ENCODE data around the gene OOSP1.
"Not testable (repeated sequence)": the region's sequence is repeated elsewhere in the genome, so short reads cannot be mapped to it uniquely, and the experiment has no call there.

OOSP1 gene

GRCh38 chr11:59973097-59973496, 34.9 kb downstream of the OOSP1 start:
- no peak for TF ChIP-seq CTCF (IDR thresholded peaks at IDR 0.05; ENCODE audit: extremely low read depth, missing control alignments)
- DNase-seq (ENCODE audit: low spot score): no peak

GRCh38 chr11:59981106-59981770, 43.0 kb downstream of the OOSP1 start:
- no peak for TF ChIP-seq CTCF (IDR thresholded peaks at IDR 0.05; ENCODE audit: extremely low read depth, missing control alignments)
- no peak for DNase-seq (ENCODE audit: low spot score)

- not testable (repeated sequence) for DNase-seq (ENCODE audit: low spot score)
These were observed 43.8 kb downstream of the OOSP1 start for GRCh38 chr11:59982037-59982436.

GRCh38 chr11:59983212-59983611, 45.0 kb downstream of the OOSP1 start:
- no peak for DNase-seq (ENCODE audit: low spot score)
- no peak for TF ChIP-seq CTCF (IDR thresholded peaks at IDR 0.05; ENCODE audit: extremely low read depth, missing control alignments)

- DNase-seq (ENCODE audit: low spot score): no peak
- no peak for TF ChIP-seq CTCF (IDR thresholded peaks at IDR 0.05; ENCODE audit: extremely low read depth, missing control alignments)
These were observed 46.1 kb downstream of the OOSP1 start for GRCh38 chr11:59984368-59984767.

- TF ChIP-seq CTCF (IDR thresholded peaks at IDR 0.05; ENCODE audit: extremely low read depth, missing control alignments): no peak
- no peak for DNase-seq (ENCODE audit: low spot score)
These were observed 52.2 kb downstream of the OOSP1 start for GRCh38 chr11:59990421-59990820.

- no peak for DNase-seq (ENCODE audit: low spot score)
- no peak for TF ChIP-seq CTCF (IDR thresholded peaks at IDR 0.05; ENCODE audit: extremely low read depth, missing control alignments)
These were observed 54.2 kb downstream of the OOSP1 start for GRCh38 chr11:59992425-59992824.

- DNase-seq (ENCODE audit: low spot score): no peak
- no peak for TF ChIP-seq CTCF (IDR thresholded peaks at IDR 0.05; ENCODE audit: extremely low read depth, missing control alignments)
These were observed 59.6 kb downstream of the OOSP1 start for GRCh38 chr11:59997800-59998199.
